HG03139 (cell line): ENCODE results near the gene GRK5.
A peak's percentile ranks its signal among the peaks of the same experiment; 100 is the strongest.

Experiments used
- ATAC-seq: cut with Tn5 transposase; IDR thresholded peaks from one replicate; pipeline ENCODE4 v1.9.1; 2021; ENCODE audit not compliant: unreplicated experiment

Gene GRK5

DNA sequence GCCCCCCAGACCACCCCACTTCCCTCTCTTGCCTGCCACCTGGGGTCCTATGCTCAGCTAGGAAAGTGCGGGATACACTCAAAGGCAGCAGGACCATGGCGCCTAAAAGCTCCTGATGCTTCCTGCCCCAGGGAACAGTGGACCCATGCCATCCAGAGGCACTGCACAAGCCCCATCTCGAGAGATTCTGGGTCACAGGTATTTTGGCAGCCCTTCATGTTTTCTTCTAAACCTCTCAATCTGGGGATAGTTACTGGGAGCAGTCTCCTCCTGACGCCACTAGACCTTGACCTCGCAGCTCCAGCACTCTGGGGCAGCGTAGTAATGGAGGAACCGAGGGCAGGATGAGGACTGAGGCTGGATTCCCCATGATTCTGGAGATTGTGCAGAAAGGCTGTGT lies 107.1 kb downstream of the GRK5 start:
- ATAC-seq: no peak

GRCh38 chr10:119315128-119316001 lies 108.0 kb downstream of the GRK5 start:
- ATAC-seq: peak; percentile 47

DNA sequence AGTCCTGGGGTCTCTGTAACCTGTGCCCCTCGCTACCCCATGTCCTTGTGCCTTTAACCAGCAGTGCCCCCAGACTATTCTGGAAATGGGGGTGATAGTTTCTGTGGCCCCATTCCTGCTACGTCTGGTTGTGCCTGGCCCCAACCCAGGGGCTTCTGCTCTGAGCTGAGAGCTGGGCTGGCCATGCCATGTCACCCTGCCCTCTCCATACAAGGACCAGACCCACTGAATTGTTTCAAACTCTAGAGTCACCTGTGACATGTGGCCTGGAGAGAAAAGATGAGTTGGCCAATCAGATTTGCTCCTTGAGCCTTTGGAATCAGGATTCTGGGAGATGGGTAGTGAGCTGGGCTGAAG lies 108.6 kb downstream of the GRK5 start:
- no peak for ATAC-seq

GRCh38 chr10:119316729-119317097 lies 109.3 kb downstream of the GRK5 start:
- no peak for ATAC-seq

DNA sequence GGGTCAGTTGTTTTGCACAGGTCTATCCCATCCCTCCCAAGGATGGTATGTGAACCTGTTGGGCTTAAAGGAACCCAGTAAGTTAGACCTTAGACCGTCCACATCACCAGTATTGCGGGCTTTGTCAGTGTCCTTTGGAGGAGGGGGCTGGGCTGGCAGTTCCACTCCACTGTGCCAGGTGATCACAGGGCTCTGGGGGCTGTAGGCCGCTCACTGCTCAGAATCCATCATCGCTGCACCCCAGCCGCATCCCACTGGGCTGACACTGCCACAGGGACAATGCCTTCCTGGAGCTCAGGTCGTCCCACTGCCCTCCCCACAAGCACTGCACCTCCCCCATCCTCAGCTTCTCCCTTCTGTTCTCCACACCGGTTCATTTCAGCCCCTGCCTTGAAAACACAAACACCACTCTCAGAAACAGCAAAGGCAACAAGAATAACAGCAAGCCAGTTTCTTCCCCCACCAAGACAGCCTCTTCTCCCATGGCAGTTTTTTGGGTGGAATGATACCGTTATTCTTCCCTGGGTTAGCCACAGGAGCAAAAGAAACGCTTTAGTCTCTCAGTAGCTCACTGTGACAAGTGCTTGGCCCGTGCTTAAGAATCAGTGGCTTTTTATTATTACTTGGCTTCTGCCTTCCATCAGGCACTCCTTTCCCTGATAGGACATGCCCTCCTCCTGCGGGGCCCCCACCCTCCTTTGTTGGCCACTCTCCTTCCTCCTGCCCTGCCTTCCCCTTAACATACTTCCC lies 111.2 kb downstream of the GRK5 start:
- no peak for ATAC-seq

DNA sequence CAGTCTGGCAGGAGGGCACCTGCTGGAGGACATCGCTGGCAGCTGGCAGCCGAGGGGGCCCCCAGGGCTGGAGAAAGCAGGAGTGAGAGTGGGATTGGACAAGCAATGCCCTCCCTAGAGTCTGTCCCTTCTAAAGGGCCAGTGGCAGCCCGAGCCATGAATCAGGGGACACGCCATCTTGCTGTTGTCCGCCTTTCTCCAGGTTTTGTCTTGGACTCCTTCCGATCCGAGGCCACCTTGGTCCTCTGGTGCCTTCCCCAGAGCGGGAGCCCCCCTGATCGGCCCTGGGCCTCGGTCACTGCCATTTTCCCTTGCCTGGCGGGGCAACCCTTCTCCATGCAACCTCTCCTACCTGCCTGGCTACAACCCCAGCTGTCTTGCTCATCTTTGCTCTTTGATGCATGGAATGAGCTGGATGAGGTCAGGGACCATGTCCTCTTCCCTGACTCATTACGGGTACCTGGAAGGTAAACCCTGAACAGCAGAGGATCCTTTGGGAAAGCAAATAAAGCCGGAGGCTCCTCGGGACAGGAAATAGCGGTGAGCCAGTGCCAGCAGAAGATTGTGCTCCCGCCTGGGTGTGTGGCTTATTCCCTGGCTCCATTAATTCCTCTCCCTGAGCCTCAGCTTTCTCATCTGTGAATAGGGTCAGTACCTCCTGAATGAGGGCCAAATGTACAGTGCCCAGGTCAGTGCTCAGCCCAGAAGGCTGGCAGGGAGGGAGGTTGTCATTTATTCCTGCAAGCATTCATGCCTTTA lies 112.0 kb downstream of the GRK5 start:
- ATAC-seq: no peak

GRCh38 chr10:119319920-119320258 lies 112.5 kb downstream of the GRK5 start:
- ATAC-seq: no peak

GRCh38 chr10:119320981-119321380 lies 113.6 kb downstream of the GRK5 start:
- no peak for ATAC-seq

- ATAC-seq: no peak
Measured at GRCh38 chr10:119323085-119324016, 116.0 kb downstream of the GRK5 start.

DNA sequence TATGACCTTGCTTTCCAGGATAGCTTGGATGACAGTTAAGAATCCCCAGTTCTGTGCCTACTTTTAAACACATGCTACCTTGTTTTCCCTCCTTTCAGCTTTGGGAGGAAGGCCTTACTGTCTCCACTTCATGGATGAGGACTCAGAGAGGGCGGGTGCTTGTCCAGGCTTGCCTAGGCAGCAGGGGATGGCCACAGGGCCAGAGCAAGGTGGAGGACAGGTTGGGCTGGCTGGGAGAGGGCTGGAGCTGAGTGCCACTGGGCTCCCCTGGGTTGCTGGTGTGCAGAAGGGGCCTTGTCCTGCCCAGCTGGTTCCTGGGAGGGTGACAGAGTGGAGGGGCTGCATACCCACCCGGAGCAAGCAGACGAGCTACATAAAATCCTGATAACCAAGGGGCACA lies 117.8 kb downstream of the GRK5 start:
- ATAC-seq: no peak

GRCh38 chr10:119326167-119326566 lies 118.8 kb downstream of the GRK5 start:
- ATAC-seq: no peak

GRCh38 chr10:119327096-119327745 lies 119.8 kb downstream of the GRK5 start:
- ATAC-seq: no peak

DNA sequence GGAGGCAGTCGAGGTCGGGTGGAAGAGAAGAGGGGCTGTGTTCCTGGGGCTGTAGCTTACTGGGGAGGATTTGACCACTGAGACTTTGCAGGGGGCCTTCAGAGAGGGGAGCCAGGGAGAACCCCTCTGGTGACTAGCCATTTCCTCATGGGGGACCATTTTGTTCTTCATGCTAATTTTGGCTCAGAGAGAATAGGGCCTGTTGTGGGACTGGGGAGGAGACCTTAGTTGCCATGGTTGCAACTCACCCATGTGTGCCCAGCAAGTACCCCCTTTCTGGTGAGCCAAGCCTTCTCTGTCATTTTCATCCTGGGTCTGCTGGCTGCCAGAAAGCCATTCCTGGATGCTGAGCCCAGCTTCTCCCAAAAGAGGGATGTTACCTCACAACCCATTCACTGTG lies 120.9 kb downstream of the GRK5 start:
- no peak for ATAC-seq

DNA sequence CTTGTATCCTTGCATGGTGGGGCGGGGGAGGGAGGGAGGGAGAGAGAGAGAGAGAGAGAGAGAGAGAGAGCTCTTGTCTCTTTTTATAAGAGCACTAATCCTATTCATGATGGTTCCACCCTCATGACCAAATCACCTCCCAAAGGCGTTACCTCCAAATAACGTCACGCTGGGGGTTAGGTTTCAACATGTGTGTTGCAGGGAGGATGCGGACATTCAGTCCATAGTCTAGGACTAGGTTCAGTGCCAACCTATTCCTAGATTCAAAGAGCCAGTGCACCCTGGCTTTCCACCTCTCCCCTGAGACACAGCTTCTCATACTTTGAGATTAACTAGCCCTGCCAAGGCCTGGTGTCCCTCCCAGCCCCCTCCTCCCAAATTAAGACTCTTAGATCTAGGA lies 123.0 kb downstream of the GRK5 start:
- no peak for ATAC-seq

DNA sequence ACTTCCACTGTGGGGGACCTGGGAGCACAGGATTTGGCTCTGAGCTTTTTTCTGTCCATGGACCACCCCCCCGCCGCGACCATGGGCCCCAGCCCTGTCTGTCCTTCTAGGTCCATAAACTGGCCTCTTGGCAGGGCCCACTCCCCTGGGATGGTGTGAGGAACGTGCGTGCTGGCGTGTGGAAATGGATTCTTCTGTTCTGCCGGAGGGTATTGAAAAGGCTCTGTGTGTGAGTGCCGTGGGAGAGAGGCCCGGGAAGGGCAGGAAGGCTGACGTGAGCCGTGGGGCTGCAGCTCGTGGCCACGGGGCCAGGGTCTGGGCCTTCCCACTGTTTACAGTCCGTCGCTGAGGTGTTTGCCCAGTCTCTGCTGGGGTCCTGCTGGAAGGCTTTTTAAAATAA lies 123.7 kb downstream of the GRK5 start:
- no peak for ATAC-seq

DNA sequence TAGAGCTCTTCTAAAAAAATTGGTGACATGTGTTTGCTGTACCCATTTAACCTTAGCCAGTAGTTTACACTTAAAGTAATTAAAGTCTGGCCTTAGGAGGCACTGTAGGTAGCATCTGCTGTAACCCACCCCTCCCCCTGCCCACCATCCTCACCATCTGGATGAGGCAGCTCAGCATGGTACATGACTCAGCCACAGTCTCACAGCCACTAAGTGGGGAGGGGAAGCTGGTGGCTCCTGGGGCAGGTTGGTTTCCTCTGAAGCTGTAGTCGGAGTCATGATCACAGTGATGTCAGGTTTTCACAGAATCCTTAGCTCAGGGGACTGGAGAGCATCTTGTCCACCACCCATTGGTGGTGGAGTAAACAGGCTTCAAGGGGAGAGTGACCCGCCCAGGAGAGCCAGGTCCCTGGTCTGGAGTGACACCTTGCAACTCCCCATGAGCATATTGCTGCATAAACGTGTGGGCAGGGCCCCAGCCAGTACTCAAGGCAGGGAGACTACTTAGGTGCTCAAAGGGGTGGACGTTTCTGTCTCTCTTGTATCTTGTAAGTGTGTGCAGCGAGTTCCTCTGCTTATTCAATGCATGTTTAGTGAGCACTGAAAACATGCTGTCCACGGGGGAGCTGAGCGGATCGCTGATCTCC lies 125.9 kb downstream of the GRK5 start:
- no peak for ATAC-seq

GRCh38 chr10:119335671-119336353 lies 128.4 kb downstream of the GRK5 start:
- no peak for ATAC-seq

DNA sequence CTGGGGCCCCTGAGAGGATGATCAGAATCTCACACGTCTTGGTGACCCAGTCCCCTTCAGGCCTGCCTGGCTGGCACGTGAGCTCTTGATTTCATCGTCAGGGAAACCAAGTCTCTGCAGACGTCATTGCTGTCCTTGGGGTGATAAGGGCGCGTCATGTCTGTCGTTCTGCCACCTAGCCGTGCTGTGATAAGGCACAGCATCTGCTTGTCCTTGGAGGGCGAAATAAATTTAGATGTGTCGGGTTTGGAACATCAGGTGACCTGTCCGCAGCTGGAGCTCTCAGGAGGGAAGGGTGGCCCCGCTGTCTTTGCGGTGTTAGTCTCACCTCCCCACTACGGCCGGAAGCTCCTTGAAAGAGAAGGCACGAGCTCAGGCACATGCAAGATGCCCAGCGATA lies 129.2 kb downstream of the GRK5 start:
- ATAC-seq: no peak

DNA sequence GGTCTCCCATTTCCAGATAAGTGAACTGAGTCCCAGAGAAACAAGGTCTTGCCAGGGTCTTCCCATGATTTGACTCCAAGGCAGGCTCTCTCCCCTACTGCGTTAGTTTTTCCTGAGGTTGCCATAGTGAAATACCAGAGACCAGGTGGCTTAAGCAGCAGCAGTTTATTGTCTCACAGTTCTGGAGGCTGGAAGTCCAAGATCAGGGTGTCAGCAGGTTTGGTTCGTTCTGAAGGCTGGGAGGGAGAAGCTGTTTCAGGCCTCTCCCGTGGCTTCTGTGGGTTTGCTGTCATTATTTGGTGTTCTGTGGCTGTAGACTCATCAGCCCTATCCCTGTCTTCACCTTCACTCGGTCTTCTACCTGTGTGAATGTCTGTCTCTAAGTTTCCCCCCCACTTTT lies 129.9 kb downstream of the GRK5 start:
- ATAC-seq: no peak
